NCI-H2196 (cell line): Measurements from ENCODE around the gene C4orf33.
"Not testable (repeated sequence)": the region's sequence is repeated elsewhere in the genome, so short reads cannot be mapped to it uniquely, and the experiment has no call there.

Experiments used
- DNase-seq: peaks from one replicate; lab custom pipeline; 2025; ENCODE audit not compliant: unreplicated experiment; lab: John Stamatoyannopoulos, UW

C4orf33 gene

DNA sequence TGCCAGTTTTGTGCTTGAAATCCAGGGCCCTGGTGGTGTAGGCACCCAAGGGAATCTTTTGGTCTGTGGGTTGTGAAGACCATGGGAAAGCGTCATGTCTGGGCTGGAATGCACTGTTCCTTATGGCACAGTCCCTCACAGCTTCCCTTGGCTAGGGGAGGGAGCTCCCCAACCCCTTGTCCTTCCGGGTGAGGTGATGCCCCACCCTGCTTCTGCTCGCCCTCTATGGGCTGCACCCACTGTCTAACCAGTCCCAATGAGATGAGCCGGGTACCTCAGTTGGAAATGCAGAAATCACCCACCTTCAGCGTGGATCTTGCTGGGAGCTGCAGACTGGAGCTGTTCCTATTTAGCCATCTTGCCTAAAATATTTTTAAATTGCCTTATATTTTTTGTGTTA lies 30.7 kb downstream of the C4orf33 start:
- DNase-seq: not testable (repeated sequence)

DNA sequence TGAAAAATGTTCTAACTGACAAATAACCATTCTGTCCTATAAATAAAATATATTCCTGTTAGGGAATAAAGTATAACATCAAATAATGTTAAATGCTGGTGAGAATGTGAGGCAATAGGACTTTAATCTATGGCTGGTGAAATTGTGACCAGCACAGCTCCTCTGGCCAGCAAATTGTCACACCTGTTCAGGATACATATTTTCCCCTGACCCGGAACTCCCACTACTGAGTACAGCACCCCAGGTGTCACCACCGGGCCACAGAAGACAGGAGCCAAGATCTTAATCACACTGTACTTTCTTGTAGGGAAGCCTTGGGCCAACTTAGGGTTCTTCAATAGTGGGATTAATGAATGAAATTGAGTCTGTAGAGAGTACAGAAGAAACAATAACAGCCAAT lies 33.2 kb downstream of the C4orf33 start:
- no peak for DNase-seq

DNA sequence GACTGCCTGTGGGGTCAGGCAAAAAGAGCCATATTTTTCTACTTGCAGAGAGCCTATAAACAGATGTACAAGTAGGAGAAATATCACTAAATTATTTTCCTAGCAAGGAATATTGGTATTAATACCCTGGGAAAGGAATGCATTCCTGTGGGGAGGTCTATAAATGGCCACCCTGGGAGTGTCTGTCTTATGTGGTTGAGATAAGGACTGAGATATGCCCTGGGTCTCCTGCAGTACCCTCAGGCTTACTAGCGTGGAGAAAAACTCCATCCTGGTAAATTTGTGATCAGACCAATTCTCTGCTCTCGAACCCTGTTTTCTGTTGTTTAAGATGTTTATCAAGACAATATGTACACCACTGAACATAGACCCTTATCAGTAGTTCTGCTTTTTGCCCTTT lies 35.4 kb downstream of the C4orf33 start:
- no peak for DNase-seq

DNA sequence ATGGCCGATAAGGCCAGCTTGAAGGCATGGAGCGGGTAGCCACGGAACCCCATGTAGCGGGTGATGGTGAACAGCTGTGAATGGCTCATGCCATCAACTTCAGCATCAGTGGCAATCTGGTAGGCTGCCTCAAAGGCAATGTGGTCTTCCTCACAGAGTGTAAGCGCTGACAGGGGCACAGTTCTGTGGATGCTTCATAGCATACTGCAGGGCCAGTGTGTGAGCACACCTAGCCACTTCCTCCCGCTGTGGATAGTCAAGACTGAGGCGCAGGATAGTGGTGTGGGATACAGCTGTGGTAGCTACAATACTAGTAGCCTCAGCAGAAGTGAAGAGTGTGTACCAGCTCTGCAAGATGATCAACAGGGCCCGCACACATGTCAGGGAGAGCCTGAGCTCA lies 40.5 kb downstream of the C4orf33 start:
- DNase-seq: no peak

DNA sequence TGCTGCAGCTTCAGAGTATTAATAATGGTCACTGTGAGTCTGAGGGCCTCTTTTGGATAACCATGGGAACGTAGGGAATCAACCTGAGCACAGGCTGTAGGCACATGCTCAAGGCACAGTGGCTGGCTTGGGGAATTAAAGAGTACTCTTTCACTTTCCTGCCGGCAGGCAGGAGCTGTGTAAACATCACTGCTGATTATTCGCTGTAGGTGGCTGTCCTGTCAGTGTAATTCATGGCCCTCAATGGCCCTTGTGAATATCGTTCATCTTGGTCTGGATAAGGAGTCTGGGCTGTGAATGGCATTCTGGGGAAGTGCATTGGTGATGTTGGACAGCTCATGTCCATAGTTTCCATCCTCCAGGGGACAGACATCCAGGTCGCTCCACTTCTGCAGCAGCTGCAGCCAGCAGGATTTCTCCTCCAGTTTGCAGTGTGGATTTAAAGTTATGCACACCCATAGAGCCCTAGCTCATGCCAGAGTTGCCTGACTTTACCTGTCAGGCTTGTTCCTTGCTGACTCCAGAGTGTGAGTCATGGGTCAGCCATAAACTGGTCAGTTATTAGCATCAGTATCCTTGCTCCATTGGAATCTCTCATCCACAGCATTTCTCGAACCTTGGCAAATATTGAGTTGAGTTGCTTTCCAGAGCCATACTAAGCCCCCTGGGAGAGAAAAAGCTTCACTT lies 43.0 kb downstream of the C4orf33 start:
- no peak for DNase-seq

DNA sequence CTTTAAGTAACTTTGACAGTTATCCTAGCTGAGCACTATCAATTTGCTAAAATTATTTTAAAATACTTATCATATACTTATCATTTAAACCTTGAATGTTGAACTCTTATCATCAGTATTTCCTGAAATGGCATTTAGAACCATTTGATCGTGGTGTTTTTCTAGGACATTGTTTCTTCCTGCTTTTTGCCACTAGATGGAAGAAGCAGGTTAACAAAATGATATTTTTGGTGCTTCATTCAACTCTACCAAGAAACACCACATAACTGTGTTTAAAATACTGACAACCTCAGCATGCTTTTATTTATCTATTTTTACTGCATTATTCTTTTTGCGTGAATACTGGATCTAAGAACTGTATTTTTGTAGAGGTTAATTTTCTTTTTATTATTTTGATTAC lies 44.6 kb downstream of the C4orf33 start:
- DNase-seq: no peak

DNA sequence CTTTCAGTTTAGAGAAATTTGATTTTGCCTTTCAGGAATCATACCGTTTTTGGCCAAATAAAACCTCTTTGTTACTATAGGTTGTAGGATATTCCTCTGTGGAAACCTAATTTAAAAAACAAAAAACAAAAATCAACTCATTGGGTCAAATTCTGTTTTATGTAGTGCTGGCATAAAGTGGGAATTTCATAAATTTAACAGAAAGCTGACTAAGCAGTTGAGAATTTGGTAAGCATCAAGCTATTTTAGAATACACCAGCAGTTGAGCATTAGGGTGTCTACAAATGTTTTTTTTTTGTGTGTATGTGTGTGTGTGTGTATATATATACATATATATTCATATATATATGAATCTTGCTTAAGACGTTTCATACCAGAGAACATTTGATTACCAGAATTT lies 47.4 kb downstream of the C4orf33 start:
- no peak for DNase-seq

DNA sequence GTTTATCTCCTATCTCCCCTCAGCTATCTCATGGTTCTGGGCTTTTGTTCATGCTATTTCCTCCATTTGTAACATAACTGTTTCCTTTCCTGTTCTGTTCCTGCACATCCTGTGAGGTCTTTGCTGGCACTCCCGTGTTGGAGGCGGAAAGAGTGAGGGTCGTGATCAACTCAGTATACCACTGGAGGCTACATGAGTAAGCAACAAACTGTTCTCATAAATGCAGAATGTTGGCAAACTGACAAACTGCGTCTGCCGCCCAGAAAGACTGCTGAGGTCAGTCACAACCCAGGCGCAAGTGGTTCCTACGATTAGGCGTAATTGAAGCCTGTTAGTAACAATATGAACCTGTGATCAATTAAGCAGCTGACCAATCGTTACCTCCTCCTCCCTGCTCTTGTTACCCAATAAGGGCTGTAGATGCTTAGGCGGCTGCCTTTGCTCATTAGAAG lies 48.8 kb downstream of the C4orf33 start:
- DNase-seq: no peak

DNA sequence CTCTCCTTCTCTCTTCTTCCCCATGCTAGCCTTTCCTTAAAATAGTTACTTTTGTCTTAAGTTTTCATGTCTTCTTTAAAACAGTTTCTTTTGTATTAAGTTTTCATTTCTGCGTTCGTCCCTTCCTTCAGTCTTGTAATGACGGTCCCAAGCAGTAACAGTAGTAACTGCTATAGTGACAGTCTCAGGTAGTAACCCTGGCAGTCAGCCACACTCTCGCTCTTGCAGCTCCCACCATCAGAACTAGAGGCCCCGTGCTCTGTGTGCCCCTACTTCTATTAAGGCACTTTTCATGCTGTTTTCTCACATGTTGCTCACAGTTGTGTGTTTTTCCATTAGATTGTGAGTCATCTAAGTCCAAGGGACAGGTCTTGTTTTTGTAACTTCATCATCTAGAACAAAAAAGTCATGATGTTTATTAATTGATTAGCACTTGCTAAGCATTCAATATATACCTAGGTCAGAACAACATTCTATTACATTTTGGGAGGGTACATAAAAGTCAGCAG lies 49.3 kb downstream of the C4orf33 start:
- DNase-seq: no peak

DNA sequence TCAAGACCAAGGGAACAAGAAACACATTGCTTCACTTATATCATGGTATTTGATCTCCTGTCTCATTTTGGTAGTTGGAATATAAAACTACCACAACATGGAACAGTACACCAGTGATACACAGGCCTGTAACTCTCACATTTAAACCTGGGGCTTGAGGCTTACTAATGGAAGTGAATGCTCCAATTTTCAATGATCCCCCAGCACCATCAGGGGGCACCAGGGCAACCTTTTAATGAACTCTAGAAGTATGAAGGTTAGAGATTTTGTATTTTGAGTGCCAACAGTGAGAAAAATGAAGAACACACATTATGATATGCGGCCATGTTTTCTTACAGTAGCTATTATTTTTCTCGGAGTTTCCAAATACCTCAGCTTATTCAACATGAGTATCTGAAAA lies 50.7 kb downstream of the C4orf33 start:
- no peak for DNase-seq

DNA sequence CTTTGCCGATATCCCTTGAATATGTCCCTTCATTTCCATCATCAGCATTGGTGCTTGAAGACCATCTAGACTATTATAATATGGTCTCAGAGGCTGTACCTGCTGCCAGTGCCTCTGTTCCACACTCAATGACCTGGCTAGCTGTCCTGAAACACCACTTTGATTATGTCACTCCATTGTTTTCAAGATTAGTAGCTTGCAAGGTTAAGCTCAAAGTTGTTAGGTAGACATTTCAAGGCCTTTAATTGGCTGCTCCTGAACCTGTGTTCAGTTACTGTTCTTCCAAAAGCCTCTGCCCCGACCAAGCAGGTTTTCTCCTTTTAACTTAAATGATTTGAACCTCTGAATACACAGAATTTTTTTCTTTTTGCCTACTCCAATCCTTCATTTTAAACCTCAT lies 52.9 kb downstream of the C4orf33 start:
- DNase-seq: no peak

DNA sequence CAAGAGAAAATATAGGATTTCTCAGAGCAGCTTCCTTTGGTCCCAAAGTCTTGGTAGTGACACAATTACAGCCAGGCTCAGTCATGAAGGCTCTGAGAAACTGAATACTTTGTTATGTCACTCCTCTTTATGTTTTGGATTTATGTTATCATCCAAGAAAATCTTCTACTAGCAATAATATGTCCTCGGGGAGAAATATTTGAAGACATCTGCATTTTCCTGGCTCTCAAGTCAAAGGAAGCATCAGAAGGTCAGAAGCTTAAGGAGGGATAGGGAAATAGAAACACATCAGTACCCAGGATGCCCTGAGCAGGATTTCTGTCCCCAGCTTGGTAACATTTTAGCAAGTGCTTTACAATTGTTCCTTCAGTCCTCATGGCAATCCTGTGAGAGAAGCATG lies 54.0 kb downstream of the C4orf33 start:
- no peak for DNase-seq

DNA sequence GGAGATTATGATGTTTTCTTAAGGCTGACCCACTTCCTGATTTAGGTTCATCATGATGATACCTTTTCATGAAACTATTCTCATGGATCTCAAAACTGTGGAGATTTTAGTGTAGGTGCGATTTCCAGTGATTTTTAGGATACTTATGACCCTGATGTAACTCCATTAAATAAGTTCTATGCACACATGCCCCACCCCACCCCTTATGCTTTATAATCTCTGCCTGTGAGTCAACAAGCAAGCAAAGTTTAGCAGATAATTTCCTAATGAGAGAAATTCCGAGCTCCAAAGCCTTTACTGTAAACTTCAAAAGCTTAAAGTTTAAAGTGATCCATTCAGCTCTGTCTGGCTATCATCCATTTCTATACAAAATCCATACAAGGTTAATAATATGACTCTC lies 56.4 kb downstream of the C4orf33 start:
- DNase-seq: no peak

DNA sequence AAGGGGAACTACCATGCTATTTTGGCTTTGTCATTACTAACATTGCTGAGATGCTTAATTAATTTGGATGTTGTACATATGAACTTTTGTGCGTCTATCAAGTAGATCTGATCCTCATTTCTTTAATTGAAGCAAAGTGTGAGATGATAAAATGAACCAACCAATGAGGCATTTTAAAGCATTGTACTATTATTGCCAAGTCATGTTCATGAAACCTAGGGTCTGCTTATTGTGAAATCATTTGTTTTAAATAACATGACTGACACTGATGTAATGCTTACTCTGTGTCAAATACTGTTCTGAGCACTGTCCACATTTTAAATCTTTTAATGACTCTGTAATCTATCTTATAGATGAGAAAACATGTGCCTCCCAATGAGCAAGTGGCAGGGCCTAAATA lies 57.7 kb downstream of the C4orf33 start:
- DNase-seq: no peak

DNA sequence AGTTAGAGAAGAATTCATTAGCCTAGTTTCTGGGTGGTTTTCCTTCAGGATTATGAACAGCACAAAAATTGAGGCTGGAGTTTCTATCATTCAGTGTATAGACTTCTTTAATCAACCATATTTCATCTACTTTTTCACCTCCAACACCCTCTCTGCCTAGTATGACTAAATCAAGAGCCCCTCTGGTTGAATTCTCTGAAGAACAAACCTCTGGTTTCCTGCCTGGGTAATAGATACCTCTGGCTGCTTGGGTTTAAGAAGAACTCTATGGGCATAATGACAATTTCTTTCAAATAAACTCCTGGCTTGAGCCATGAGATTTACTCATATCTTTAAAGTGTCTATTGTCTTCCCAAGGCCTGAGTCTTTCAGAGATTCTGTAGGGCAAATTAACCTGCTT lies 66.5 kb downstream of the C4orf33 start:
- no peak for DNase-seq

DNA sequence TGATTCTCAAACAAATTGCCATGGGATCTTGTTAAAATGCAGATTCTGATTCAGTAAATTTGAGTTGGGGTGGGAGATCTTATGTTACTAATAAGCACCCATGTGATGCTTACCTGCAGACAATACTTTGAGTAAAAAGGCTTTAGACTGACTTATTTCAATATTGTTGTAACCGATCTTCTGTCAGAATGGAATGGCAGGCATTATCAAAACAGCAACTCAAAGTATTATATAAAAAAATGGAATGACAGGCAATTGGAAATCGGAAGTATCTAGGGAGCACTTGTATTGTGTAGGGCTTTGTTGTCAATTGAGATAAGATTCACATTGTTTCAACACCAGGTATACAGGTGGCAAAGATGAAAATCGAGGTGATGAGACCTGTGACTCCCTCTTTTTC lies 67.5 kb downstream of the C4orf33 start:
- DNase-seq: no peak

DNA sequence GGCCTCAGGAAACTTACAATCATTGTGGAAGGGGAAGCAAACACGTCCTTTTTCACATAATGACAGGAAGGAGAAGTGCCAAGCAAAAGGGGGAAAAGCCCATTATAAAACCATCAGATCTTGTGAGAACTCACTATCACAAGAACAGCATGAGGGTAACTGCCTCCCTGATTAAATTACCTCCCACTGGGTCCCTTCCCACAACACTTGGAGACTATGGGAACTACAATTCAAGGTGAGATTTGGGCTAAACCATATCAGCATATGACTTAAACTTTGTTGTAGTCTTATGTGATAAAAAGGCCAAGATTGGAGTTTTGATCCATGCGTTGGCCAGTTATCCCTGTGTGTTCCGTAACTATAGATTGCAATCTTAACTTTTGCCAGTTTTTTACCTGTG lies 68.3 kb downstream of the C4orf33 start:
- DNase-seq: no peak
